ENCODE measurements around the gene OR7C2.
"Not testable (repeated sequence)": the region's sequence is repeated elsewhere in the genome, so short reads cannot be mapped to it uniquely, and the experiment has no call there.

OR7C2 gene

DNA sequence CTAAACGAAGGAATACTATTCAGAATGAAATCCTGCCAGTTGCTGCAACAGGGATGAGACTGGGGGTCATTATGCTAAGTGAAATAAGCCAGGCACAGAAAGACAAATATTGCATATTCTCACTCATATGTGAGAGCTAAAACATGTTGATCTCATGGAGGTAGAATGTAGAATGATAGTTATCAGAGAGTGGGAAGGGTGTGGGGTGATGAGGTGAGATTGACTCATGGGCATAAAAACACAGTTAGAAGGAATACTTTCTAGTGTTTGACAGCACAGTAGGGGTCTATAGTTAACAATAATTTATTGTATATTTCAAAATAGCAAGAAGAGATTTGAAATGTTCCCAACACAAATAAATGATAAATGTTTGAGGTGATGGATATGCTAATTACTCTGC lies 7.8 kb upstream of the OR7C2 start:
- Histone ChIP-seq H3K4me1 (ENCODE audit: insufficient read depth, poor library complexity, severe bottlenecking) (no peaks in the 10 kb centered on the region), H3K27me3 (ENCODE audit: insufficient read depth, poor library complexity, severe bottlenecking) (peaks cover 3% of the 10 kb centered on the region), H3K36me3 (ENCODE audit: low read depth) (no peaks in the 10 kb centered on the region), H3K9me3 (ENCODE audit: severe bottlenecking) (no peaks in the 10 kb centered on the region), H3K4me3 (ENCODE audit: severe bottlenecking) (no peak overlapping the region), H3K27ac (ENCODE audit: poor library complexity, severe bottlenecking) (no peak overlapping the region)
- DNase-seq (ENCODE audit: low spot score) = no peak
- no peak for TF ChIP-seq CTCF (IDR thresholded peaks at IDR 0.05; ENCODE audit: poor library complexity, severe bottlenecking)
- peak; percentile 21; the same call in 1 of the 3 replicates for ATAC-seq (ENCODE audit: low read depth)

DNA sequence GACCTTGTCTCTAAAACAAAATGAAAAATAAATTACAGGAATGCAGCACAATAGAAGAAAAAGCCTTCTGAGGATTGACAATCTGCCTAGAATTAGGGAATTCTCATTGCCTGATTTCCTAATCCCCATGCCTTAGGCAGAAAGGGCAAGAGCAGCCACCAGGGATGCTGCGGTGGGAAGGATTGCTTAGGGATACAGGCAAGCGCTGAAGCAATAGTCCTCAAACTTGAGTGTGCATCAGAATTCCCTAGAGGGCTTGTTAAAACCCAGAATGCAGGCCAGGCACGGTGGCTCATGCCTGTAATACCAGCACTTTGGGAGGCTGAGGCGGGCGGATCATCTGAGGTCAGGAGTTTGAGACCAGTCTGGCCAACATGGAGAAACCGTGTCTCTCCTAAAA lies 1.0 kb upstream of the OR7C2 start:
- H3K4me3 ChIP-seq (ENCODE audit: severe bottlenecking) = no peak overlapping the region
- no peak for ATAC-seq (ENCODE audit: low read depth)

DNA sequence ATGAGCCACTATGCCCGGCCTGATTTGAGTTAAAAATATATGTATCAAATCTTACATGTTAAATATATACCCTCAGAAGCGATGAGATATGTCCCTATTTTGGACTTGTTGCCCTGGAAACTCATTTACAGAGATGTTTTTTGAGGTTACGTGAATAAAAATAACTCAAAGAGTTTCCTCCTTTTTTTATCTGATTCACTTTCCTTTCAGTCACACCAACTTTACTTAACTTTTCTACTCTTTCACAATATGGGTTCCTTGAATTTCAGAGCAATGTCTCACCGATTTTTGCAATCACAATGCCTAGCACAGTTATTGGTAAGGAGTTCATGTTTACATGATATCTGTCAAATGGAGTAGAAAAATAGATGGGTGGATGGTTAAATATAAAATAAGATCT lies 2.3 kb downstream of the OR7C2 start:
- DNase-seq (ENCODE audit: low spot score) (no peak), ATAC-seq (ENCODE audit: low read depth) (peak; percentile 58; the same call in 2 of the 3 replicates)
- Histone ChIP-seq H3K9me3 (ENCODE audit: severe bottlenecking) (no peaks in the 10 kb centered on the region), H3K36me3 (ENCODE audit: low read depth) (no peaks in the 10 kb centered on the region), H3K4me3 (ENCODE audit: severe bottlenecking) (no peak overlapping the region), H3K27ac (ENCODE audit: poor library complexity, severe bottlenecking) (no peak overlapping the region), H3K4me1 (ENCODE audit: insufficient read depth, poor library complexity, severe bottlenecking) (no peaks in the 10 kb centered on the region), H3K27me3 (ENCODE audit: insufficient read depth, poor library complexity, severe bottlenecking) (no peaks in the 10 kb centered on the region)
- TF ChIP-seq CTCF (IDR thresholded peaks at IDR 0.05; ENCODE audit: poor library complexity, severe bottlenecking) = no peak

More for the DNA sequence above, 1.0 kb upstream of the OR7C2 start:
- Histone ChIP-seq H3K36me3 (ENCODE audit: low read depth) (no peaks in the 10 kb centered on the region), H3K27ac (ENCODE audit: poor library complexity, severe bottlenecking) (no peak overlapping the region), H3K9me3 (ENCODE audit: severe bottlenecking) (no peaks in the 10 kb centered on the region), H3K4me1 (ENCODE audit: insufficient read depth, poor library complexity, severe bottlenecking) (no peaks in the 10 kb centered on the region), H3K27me3 (ENCODE audit: insufficient read depth, poor library complexity, severe bottlenecking) (no peaks in the 10 kb centered on the region)
- no peak for DNase-seq (ENCODE audit: low spot score)
- TF ChIP-seq CTCF (IDR thresholded peaks at IDR 0.05; ENCODE audit: poor library complexity, severe bottlenecking) = no peak

- ATAC-seq (ENCODE audit: low read depth) = no peak
- no peaks in the 10 kb centered on the region for H3K27me3 ChIP-seq (ENCODE audit: insufficient read depth, poor library complexity, severe bottlenecking)
- H3K27ac ChIP-seq (ENCODE audit: poor library complexity, severe bottlenecking) = no peak overlapping the region
- H3K4me3 ChIP-seq (ENCODE audit: severe bottlenecking) = no peak overlapping the region
- no peak for TF ChIP-seq CTCF (IDR thresholded peaks at IDR 0.05; ENCODE audit: poor library complexity, severe bottlenecking)
- no peaks in the 10 kb centered on the region for H3K36me3 ChIP-seq (ENCODE audit: low read depth)
- H3K9me3 ChIP-seq (ENCODE audit: severe bottlenecking) = no peaks in the 10 kb centered on the region
- H3K4me1 ChIP-seq (ENCODE audit: insufficient read depth, poor library complexity, severe bottlenecking) = no peaks in the 10 kb centered on the region
- no peak for DNase-seq (ENCODE audit: low spot score)
Measured at GRCh38 chr19:14944456-14944855, 3.2 kb downstream of the OR7C2 start.

DNA sequence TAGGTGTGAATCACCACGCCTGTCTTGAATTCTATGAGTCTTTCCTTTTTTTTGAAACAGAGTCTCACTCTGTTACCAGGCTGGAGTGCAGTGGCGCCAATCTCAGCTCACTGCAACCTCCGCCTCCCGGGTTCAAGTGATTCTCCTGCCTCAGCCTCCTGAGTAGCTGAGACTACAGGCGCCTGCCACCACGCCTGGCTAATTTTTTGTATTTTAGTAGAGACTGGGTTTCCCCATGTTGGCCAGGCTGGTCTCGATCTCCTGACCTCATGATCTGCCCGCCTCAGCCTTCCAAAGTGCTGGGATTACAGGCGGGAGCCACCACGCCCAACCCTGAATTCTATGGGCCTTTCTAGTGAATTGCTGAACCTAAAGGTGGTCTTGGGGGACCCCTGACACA lies 8.1 kb downstream of the OR7C2 start:
- DNase-seq (ENCODE audit: low spot score); ATAC-seq (ENCODE audit: low read depth): not testable (repeated sequence)

More for the DNA sequence above, 8.1 kb downstream of the OR7C2 start:
- not testable (repeated sequence) for H3K4me3 ChIP-seq (ENCODE audit: severe bottlenecking); H3K4me1 ChIP-seq (ENCODE audit: insufficient read depth, poor library complexity, severe bottlenecking); H3K27me3 ChIP-seq (ENCODE audit: insufficient read depth, poor library complexity, severe bottlenecking); H3K9me3 ChIP-seq (ENCODE audit: severe bottlenecking); H3K36me3 ChIP-seq (ENCODE audit: low read depth); H3K27ac ChIP-seq (ENCODE audit: poor library complexity, severe bottlenecking)
